Cardiac muscle cell (in vitro differentiated cells and primary cell): Measurements from ENCODE around the gene PCP2. TPM values are rescaled to one million over a fixed set of nuclear protein-coding genes. Genes with fewer than 3 reads are reported as not detected.
A peak's percentile ranks its signal among the peaks of the same experiment; 100 is the strongest.

ENCODE experiments used
- DNase-seq, 2 donors: peaks; one replicate each; pipeline versions ENCODE4 v3.0.0 to v3.0.0-alpha.2; 2010 to 2017; ENCODE audit warnings: low read depth in 1 of 2, low spot score in 1 of 2
- H3K27ac ChIP-seq: fragments of 200-600 bp; sonication (generic); 2 replicates; pipeline ENCODE4 v1.5.1; 2016
- H3K27me3 ChIP-seq: fragments of 200-600 bp; sonication (generic); 2 replicates; pipeline ENCODE4 v1.6.0; 2016; ENCODE audit warnings: control low read depth
- H3K36me3 ChIP-seq: fragments of 200-600 bp; sonication (generic); 2 replicates; pipeline ENCODE4 v1.5.1; 2016; ENCODE audit warnings: control low read depth
- H3K4me1 ChIP-seq: fragments of 200-600 bp; sonication (generic); 2 replicates; pipeline ENCODE4 v1.8.1; 2017; ENCODE audit warnings: low read depth, mild to moderate bottlenecking, mixed run types
- H3K4me3 ChIP-seq: fragments of 200-600 bp; sonication (generic); 2 replicates; pipeline ENCODE4 v1.5.1; 2016; ENCODE audit warnings: mild to moderate bottlenecking
- H3K9me3 ChIP-seq: fragments of 200-600 bp; sonication (generic); 2 replicates; pipeline ENCODE4 v1.5.1; 2017; ENCODE audit warnings: low read depth, mild to moderate bottlenecking, control low read depth
- CTCF ChIP-seq: IDR thresholded peaks from 2 replicates; pipeline ENCODE4 v1.5.1; 2012; ENCODE audit warnings: low read depth, mild to moderate bottlenecking, low read length
- polyA plus RNA-seq: library from polyadenylated mRNA; unstranded; fragments of >200 nt; fragmentation: Nextera tagmentation; extraction: Ambion mirVana; gene quantifications from 2 replicates; pipeline ENCODE4 v1.2.1, GENCODE V29; 2016
- total RNA-seq: library from RNA; depleted of rRNA; stranded (reverse); fragments of >200 nt; gene quantifications from 2 replicates; pipeline ENCODE4 v1.2.3, GENCODE V29; 2016

The PCP2 gene
- total and polyA plus RNA-seq, 2 experiments from 2014 or later, result 0.34 to 0.51 TPM

GRCh38 chr19:7668842-7669241 is 35.3 kb upstream of the PCP2 start, which contains the start of gene RETN:
TSS of gene RETN (plus strand) at chr19:7669049. CDS start at chr19:7669327, 278 bp downstream.
- Histone ChIP-seq H3K36me3 (no peaks in the 10 kb centered on the region), H3K4me1 (no peaks in the 10 kb centered on the region), H3K27me3 (peaks cover 51% of the 10 kb centered on the region), H3K9me3 (no peaks in the 10 kb centered on the region), H3K4me3 (peak within 1 kb of the TSS; percentile 29), H3K27ac (no peak within 1 kb of the TSS)
- DNase-seq, result no peak
- no peak for TF ChIP-seq CTCF

DNA sequence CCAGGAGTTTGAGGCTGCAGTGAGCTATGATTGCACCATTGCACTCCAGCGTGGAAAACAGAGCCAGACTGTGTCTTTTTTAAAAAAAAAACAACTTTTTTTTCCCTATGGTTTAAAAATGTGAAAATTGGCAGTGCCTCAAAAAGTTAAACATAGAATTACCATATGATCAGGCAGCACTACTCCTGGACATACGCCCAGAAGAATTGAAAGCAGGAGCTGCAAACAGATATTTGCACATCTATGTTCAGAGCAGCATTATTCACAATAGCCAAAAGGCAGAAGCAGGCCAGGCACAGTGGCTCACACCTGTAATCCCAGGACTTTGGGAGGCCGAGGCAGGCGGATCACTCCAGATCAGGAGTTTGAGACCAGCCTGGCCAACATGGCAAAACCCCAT is 31.6 kb upstream of the PCP2 start:
- TF ChIP-seq CTCF, result no peak
- no peak overlapping the region for H3K27ac ChIP-seq
- H3K4me3 ChIP-seq, result no peak overlapping the region
- no peaks in the 10 kb centered on the region for H3K4me1 ChIP-seq
- H3K36me3 ChIP-seq, result no peaks in the 10 kb centered on the region
- peaks cover 21% of the 10 kb centered on the region for H3K27me3 ChIP-seq
- no peaks in the 10 kb centered on the region for H3K9me3 ChIP-seq
- peak in 1 of 2 donors; percentile 88 for DNase-seq

GRCh38 chr19:7663706-7664105 is 30.2 kb upstream of the PCP2 start:
- no peak for TF ChIP-seq CTCF
- H3K36me3 ChIP-seq, result no peaks in the 10 kb centered on the region
- DNase-seq, result no peak
- H3K4me1 ChIP-seq, result no peaks in the 10 kb centered on the region
- H3K27me3 ChIP-seq, result peaks cover 7% of the 10 kb centered on the region
- no peak overlapping the region for H3K4me3 ChIP-seq
- H3K9me3 ChIP-seq, result no peaks in the 10 kb centered on the region
- no peak overlapping the region for H3K27ac ChIP-seq

DNA sequence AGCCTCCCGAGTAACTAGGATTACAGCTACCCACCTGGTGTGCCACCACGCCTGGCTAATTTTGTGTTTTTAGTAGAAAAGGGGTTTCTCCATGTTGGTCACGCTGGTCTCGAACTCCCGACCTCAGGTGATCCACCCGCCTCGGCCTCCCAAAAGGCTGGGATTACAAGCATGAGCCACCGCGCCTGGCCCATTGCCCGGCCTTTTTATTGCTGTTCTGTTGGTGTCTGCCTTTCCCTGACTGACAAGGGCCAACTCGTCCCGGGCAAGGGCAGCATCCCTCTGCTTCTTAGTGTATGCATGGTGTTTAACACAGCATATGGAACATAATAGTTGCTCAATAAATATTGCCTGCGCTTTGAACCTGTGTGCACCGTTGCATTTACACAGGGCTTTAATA is 29.1 kb upstream of the PCP2 start:
- no peaks in the 10 kb centered on the region for H3K36me3 ChIP-seq
- H3K27ac ChIP-seq, result no peak overlapping the region
- no peaks in the 10 kb centered on the region for H3K4me1 ChIP-seq
- no peak for TF ChIP-seq CTCF
- H3K27me3 ChIP-seq, result no peaks in the 10 kb centered on the region
- H3K9me3 ChIP-seq, result no peaks in the 10 kb centered on the region
- DNase-seq, result no peak
- no peak overlapping the region for H3K4me3 ChIP-seq

- Histone ChIP-seq H3K27me3 (no peaks in the 10 kb centered on the region), H3K4me3 (no peak overlapping the region), H3K36me3 (no peaks in the 10 kb centered on the region), H3K4me1 (no peaks in the 10 kb centered on the region), H3K27ac (no peak overlapping the region), H3K9me3 (no peaks in the 10 kb centered on the region)
- no peak for TF ChIP-seq CTCF
- DNase-seq, result no peak
These were observed 28.4 kb upstream of the PCP2 start for GRCh38 chr19:7661744-7662538.
